GM23338 (cell line): ENCODE results near the gene EEF1AKMT2. TPM values are rescaled to one million over a fixed set of nuclear protein-coding genes. Genes with fewer than 3 reads are reported as not detected.

Source experiments
- ATAC-seq: fragments of 200-7000 bp; cut with Tn5 transposase; 3 replicates; pipeline ENCODE4 v1.9.1; 2020
- DNase-seq: peaks from one replicate; pipeline ENCODE4 v3.0.0-alpha.2; 2015; ENCODE audit warnings: low spot score
- H2AFZ ChIP-seq: fragments of 200-600 bp; sonication (generic); 2 replicates; pipeline ENCODE4 v1.8.0; 2016; ENCODE audit warnings: antibody characterized with exemption, mild to moderate bottlenecking, moderate library complexity
- H3F3A ChIP-seq: fragments of 200-600 bp; sonication (generic); replicated peaks from 2 replicates; pipeline ENCODE4 v1.8.0; 2017; ENCODE audit warnings: antibody characterized with exemption, mixed run types, low read depth
- H3K27ac ChIP-seq: fragments of 200-600 bp; sonication (generic); 2 replicates; pipeline ENCODE4 v1.6.1; 2016; ENCODE audit warnings: low read depth
- H3K27me3 ChIP-seq: fragments of 200-600 bp; sonication (generic); 2 replicates; pipeline ENCODE4 v1.8.0; 2016; ENCODE audit warnings: mild to moderate bottlenecking, mixed run types, moderate library complexity; ENCODE audit not compliant: insufficient read depth
- H3K36me3 ChIP-seq: fragments of 200-600 bp; sonication (generic); 2 replicates; pipeline ENCODE4 v1.8.0; 2016; ENCODE audit warnings: mild to moderate bottlenecking; ENCODE audit not compliant: insufficient read depth
- H3K4me1 ChIP-seq: fragments of 200-600 bp; sonication (generic); 2 replicates; pipeline ENCODE4 v1.8.0; 2016; ENCODE audit warnings: mild to moderate bottlenecking, moderate library complexity; ENCODE audit not compliant: insufficient read depth
- H3K4me2 ChIP-seq: fragments of 200-600 bp; sonication (generic); 2 replicates; pipeline ENCODE4 v1.7.1; 2017; ENCODE audit warnings: mixed run types
- H3K4me3 ChIP-seq: fragments of 200-600 bp; sonication (generic); 2 replicates; pipeline ENCODE4 v1.6.1; 2016; ENCODE audit warnings: mixed run types
- H3K79me2 ChIP-seq: fragments of 200-600 bp; sonication (generic); replicated peaks from 2 replicates; pipeline ENCODE4 v1.8.0; 2017; ENCODE audit warnings: mild to moderate bottlenecking; ENCODE audit not compliant: insufficient read depth
- H3K9me2 ChIP-seq: fragments of 200-600 bp; sonication (generic); 2 replicates; pipeline ENCODE4 v1.8.0; 2017; ENCODE audit not compliant: insufficient read depth
- H4K20me1 ChIP-seq: fragments of 200-600 bp; sonication (generic); replicated peaks from 2 replicates; pipeline ENCODE4 v1.8.0; 2017; ENCODE audit warnings: mild to moderate bottlenecking; ENCODE audit not compliant: insufficient read depth
- H3K27ac Mint-ChIP-seq: 2 replicates; pipeline ENCODE4 v1.8.0; 2020; ENCODE audit warnings: inconsistent platforms, mild to moderate bottlenecking, moderate library complexity, mixed read lengths
- H3K27me3 Mint-ChIP-seq: 3 replicates; pipeline ENCODE4 v1.8.0; 2022; ENCODE audit warnings: low read depth, mild to moderate bottlenecking, moderate library complexity, mixed read lengths, inconsistent platforms; ENCODE audit not compliant: insufficient read depth, poor library complexity
- H3K36me3 Mint-ChIP-seq: 3 replicates; pipeline ENCODE4 v1.8.0; 2021; ENCODE audit warnings: low read depth, mild to moderate bottlenecking, inconsistent platforms, moderate library complexity, mixed read lengths
- H3K4me1 Mint-ChIP-seq: 3 replicates; pipeline ENCODE4 v1.8.0; 2020; ENCODE audit warnings: mild to moderate bottlenecking, inconsistent platforms, mixed read lengths
- H3K4me3 Mint-ChIP-seq: 3 replicates; pipeline ENCODE4 v1.8.0; 2021; ENCODE audit warnings: moderate library complexity, mild to moderate bottlenecking, inconsistent platforms, mixed read lengths
- H3K9me3 Mint-ChIP-seq: 3 replicates; pipeline ENCODE4 v1.8.0; 2020; ENCODE audit warnings: moderate library complexity, mild to moderate bottlenecking, inconsistent platforms, mixed read lengths
- CREB1 ChIP-seq: fragments of 250-450 bp; sonication (Bioruptor Pico); IDR thresholded peaks from 2 replicates; pipeline ENCODE4 v1.5.0; 2020; ENCODE audit warnings: low read depth, mild to moderate bottlenecking, moderate library complexity
- EZH2 ChIP-seq: fragments of 200-600 bp; sonication (generic); IDR thresholded peaks from one replicate; pipeline ENCODE4 v1.8.0; 2017; ENCODE audit warnings: antibody characterized with exemption, mild to moderate bottlenecking, low read depth; ENCODE audit not compliant: unreplicated experiment
- JUNB ChIP-seq: IDR thresholded peaks from one replicate; pipeline ENCODE4 v1.6.1; 2016; ENCODE audit warnings: antibody characterized with exemption; ENCODE audit not compliant: unreplicated experiment
- NANOG ChIP-seq: IDR thresholded peaks from 2 replicates; pipeline ENCODE4 v1.6.1; 2016; ENCODE audit warnings: antibody characterized with exemption, borderline replicate concordance
- POLR2AphosphoS5 ChIP-seq: IDR thresholded peaks from 2 replicates; pipeline ENCODE4 v1.6.1; 2016; ENCODE audit warnings: antibody characterized with exemption, low read depth
- ZNF114 ChIP-seq: fragments of 250-450 bp; sonication (Bioruptor Pico); IDR thresholded peaks from 2 replicates; pipeline ENCODE4 v1.5.0; 2020; ENCODE audit warnings: mild to moderate bottlenecking, moderate library complexity
- polyA plus RNA-seq: library from polyadenylated mRNA; unstranded; fragments of >200 nt; fragmentation: Nextera tagmentation; extraction: Ambion mirVana; gene quantifications from 2 replicates; pipeline ENCODE4 v1.2.1, GENCODE V29; 2016
- total RNA-seq: library from RNA; depleted of rRNA; stranded (reverse); fragments of >200 nt; shearing (Covaris generic); gene quantifications from 2 replicates; pipeline ENCODE4 v1.2.3, GENCODE V29; 2014
- TF ChIP-seq, protein P1 (sequence below), 2 experiments: fragments of 200-600 bp in 1 of 2; sonication (generic) in 1 of 2; conservative IDR thresholded peaks; 2 replicates each; pipeline versions ENCODE4 v1.5.1 to v1.6.1; 2016 to 2017; ENCODE audit warnings: antibody characterized with exemption in 2 of 2, low read depth in 2 of 2, mild to moderate bottlenecking in 2 of 2, moderate library complexity in 1 of 2
- TF ChIP-seq, protein P2 (sequence below): IDR thresholded peaks from one replicate; pipeline ENCODE4 v1.6.1; 2018; ENCODE audit warnings: antibody characterized with exemption; ENCODE audit not compliant: unreplicated experiment
- TF ChIP-seq, protein P3 (sequence below): IDR thresholded peaks from 2 replicates; pipeline ENCODE4 v1.6.1; 2016; ENCODE audit warnings: antibody characterized with exemption

EEF1AKMT2 gene
- total and polyA plus RNA-seq, 2 experiments from 2014 or later: 35.0 to 38.0 TPM

DNA sequence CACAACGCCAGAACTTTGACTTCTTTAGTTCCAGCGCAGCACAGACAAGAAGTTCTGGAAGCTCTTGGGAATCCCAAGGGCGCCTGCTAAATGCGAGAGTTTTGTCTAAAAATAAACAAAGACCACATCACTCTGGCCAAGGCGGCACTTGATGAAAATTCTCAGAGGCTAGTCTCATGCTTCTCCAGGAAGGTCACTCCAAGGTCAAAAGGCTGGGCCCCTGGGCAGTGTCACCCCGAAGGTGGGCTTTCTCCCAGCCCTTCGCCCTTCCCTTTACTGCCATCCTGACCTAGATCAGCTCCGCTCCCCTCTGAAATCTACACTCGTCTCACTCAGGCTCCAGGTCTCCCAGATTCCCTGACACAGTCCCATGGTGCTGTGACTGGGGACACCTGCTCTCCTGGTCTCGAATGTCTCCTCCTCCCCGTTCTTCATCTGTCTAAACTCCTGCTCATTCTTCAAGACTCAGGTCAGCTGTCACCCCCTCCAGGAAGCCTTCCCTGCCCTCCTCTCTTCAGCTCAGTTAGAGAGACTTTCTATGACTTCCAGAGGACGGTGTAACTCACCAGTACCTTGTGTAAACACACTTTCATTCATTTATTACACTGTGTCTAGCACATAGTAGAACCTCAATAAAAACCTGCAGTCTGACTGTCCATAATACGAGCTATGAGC is 58.0 kb downstream of the EEF1AKMT2 start:
- H3K79me2 ChIP-seq: peaks cover 18% of the 10 kb centered on the region
- no peak for TF ChIP-seq CREB1
- TF ChIP-seq, protein P1, sequence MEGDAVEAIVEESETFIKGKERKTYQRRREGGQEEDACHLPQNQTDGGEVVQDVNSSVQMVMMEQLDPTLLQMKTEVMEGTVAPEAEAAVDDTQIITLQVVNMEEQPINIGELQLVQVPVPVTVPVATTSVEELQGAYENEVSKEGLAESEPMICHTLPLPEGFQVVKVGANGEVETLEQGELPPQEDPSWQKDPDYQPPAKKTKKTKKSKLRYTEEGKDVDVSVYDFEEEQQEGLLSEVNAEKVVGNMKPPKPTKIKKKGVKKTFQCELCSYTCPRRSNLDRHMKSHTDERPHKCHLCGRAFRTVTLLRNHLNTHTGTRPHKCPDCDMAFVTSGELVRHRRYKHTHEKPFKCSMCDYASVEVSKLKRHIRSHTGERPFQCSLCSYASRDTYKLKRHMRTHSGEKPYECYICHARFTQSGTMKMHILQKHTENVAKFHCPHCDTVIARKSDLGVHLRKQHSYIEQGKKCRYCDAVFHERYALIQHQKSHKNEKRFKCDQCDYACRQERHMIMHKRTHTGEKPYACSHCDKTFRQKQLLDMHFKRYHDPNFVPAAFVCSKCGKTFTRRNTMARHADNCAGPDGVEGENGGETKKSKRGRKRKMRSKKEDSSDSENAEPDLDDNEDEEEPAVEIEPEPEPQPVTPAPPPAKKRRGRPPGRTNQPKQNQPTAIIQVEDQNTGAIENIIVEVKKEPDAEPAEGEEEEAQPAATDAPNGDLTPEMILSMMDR (conservative IDR thresholded peaks at IDR 0.05; ENCODE audit: low read depth in 2 of 2): no peak
- TF ChIP-seq, protein P2, sequence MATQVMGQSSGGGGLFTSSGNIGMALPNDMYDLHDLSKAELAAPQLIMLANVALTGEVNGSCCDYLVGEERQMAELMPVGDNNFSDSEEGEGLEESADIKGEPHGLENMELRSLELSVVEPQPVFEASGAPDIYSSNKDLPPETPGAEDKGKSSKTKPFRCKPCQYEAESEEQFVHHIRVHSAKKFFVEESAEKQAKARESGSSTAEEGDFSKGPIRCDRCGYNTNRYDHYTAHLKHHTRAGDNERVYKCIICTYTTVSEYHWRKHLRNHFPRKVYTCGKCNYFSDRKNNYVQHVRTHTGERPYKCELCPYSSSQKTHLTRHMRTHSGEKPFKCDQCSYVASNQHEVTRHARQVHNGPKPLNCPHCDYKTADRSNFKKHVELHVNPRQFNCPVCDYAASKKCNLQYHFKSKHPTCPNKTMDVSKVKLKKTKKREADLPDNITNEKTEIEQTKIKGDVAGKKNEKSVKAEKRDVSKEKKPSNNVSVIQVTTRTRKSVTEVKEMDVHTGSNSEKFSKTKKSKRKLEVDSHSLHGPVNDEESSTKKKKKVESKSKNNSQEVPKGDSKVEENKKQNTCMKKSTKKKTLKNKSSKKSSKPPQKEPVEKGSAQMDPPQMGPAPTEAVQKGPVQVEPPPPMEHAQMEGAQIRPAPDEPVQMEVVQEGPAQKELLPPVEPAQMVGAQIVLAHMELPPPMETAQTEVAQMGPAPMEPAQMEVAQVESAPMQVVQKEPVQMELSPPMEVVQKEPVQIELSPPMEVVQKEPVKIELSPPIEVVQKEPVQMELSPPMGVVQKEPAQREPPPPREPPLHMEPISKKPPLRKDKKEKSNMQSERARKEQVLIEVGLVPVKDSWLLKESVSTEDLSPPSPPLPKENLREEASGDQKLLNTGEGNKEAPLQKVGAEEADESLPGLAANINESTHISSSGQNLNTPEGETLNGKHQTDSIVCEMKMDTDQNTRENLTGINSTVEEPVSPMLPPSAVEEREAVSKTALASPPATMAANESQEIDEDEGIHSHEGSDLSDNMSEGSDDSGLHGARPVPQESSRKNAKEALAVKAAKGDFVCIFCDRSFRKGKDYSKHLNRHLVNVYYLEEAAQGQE: no peak
- TF ChIP-seq EZH2: no peak
- no peak for TF ChIP-seq NANOG
- H3K27ac ChIP-seq: no peak overlapping the region
- Mint-ChIP-seq H3K27ac (peak overlapping the region; percentile 67; the same call in 1 of the 2 replicates), H3K4me3 (no peak overlapping the region), H3K4me1 (peaks cover 39% of the 10 kb centered on the region), H3K27me3 (peaks cover 12% of the 10 kb centered on the region), H3K9me3 (no peaks in the 10 kb centered on the region), H3K36me3 (peaks cover 4% of the 10 kb centered on the region; the same call in 1 of the 3 replicates)
- peaks cover under 1% of the 10 kb centered on the region; the same call in 1 of the 2 replicates for H3K27me3 ChIP-seq
- H2AFZ ChIP-seq: no peak overlapping the region
- H3K36me3 ChIP-seq: no peaks in the 10 kb centered on the region; the same call in 1 of the 2 replicates
- H3K9me2 ChIP-seq: no peaks in the 10 kb centered on the region
- DNase-seq: no peak
- H4K20me1 ChIP-seq: peaks cover 27% of the 10 kb centered on the region; the same call in 1 of the 2 replicates
- no peak for ATAC-seq
- H3K4me3 ChIP-seq: no peak overlapping the region
- no peaks in the 10 kb centered on the region for H3F3A ChIP-seq
- no peak overlapping the region for H3K4me2 ChIP-seq
- H3K4me1 ChIP-seq: peaks cover 26% of the 10 kb centered on the region

DNA sequence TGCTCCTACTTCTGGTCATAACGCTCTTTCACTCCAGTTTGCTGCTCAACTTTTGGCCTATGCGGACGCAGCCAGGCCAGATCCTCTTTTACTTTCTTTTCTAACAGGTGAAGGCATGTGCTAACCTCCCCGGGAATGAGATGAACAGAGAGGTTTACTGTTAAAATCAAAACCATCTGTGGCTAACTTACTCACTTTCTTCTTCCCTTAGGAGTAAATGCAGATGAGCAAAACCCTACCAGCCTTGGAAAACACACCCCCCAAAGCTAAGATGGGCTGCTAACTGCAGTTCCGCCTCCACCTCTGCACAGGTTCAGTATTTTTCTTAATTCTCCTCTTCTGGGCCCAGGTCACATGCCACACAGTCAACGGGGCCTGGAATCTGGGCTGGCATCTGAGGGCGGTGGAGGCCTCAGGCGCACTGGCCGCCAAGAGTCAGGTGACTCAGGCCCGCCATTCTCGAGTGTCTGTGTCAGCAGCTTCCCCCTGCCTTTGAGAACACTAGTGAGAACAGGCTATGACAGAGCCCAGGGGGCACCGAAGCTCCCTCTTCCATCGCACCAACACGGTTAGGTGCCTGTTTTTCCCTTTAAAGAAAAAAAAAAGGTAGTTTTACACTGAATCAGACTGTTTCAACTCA is 58.6 kb downstream of the EEF1AKMT2 start:
- H3K27ac ChIP-seq: no peak overlapping the region
- H3K36me3 ChIP-seq: no peaks in the 10 kb centered on the region; the same call in 1 of the 2 replicates
- H3K79me2 ChIP-seq: peaks cover 11% of the 10 kb centered on the region
- Mint-ChIP-seq H3K27me3 (peaks cover 12% of the 10 kb centered on the region), H3K4me3 (no peak overlapping the region), H3K4me1 (peaks cover 39% of the 10 kb centered on the region), H3K27ac (peak overlapping the region; percentile 67; the same call in 1 of the 2 replicates), H3K36me3 (peaks cover 4% of the 10 kb centered on the region; the same call in 1 of the 3 replicates), H3K9me3 (no peaks in the 10 kb centered on the region)
- H3K4me3 ChIP-seq: no peak overlapping the region
- peaks cover 20% of the 10 kb centered on the region for H3K4me1 ChIP-seq
- H3K27me3 ChIP-seq: no peaks in the 10 kb centered on the region
- no peak overlapping the region for H3K4me2 ChIP-seq
- H3F3A ChIP-seq: no peaks in the 10 kb centered on the region
- no peak for DNase-seq
- no peak overlapping the region for H2AFZ ChIP-seq
- no peak for ATAC-seq
- no peaks in the 10 kb centered on the region for H3K9me2 ChIP-seq
- H4K20me1 ChIP-seq: peaks cover 27% of the 10 kb centered on the region; the same call in 1 of the 2 replicates
- TF ChIP-seq JUNB (no peak), POLR2AphosphoS5 (no peak), CREB1 (no peak), NANOG (no peak), ZNF114 (CRISPR knock-in tag) (no peak)
- TF ChIP-seq, protein P1 (conservative IDR thresholded peaks at IDR 0.05; ENCODE audit: low read depth in 2 of 2): no peak
- TF ChIP-seq, protein P3, sequence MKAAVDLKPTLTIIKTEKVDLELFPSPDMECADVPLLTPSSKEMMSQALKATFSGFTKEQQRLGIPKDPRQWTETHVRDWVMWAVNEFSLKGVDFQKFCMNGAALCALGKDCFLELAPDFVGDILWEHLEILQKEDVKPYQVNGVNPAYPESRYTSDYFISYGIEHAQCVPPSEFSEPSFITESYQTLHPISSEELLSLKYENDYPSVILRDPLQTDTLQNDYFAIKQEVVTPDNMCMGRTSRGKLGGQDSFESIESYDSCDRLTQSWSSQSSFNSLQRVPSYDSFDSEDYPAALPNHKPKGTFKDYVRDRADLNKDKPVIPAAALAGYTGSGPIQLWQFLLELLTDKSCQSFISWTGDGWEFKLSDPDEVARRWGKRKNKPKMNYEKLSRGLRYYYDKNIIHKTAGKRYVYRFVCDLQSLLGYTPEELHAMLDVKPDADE: no peak
